Fibroblast of villous mesenchyme (primary cell): ENCODE data around the gene CTDSPL. TPM values are rescaled to one million over a fixed set of nuclear protein-coding genes. Genes with fewer than 3 reads are reported as not detected.
"Not testable (repeated sequence)": the region's sequence is repeated elsewhere in the genome, so short reads cannot be mapped to it uniquely, and the experiment has no call there.

Experiments used
- DNase-seq: peaks from one replicate; pipeline ENCODE4 v3.0.0-alpha.2; 2010; ENCODE audit warnings: low read depth
- H3K4me3 ChIP-seq: 2 replicates; pipeline ENCODE4 v1.5.1; 2011; ENCODE audit warnings: low read depth, mild to moderate bottlenecking, low read length
- CTCF ChIP-seq: IDR thresholded peaks from 2 replicates; pipeline ENCODE4 v1.5.1; 2012; ENCODE audit warnings: low read depth, mild to moderate bottlenecking, low read length; ENCODE audit not compliant: insufficient read depth
- total RNA-seq: library from RNA; depleted of rRNA; stranded (reverse); fragments of >200 nt; gene quantifications from 2 replicates; pipeline ENCODE4 v1.2.3, GENCODE V29; 2012

Gene CTDSPL
- total RNA-seq, 1 donor, result 61.7 TPM

- no peak overlapping the region for H3K4me3 ChIP-seq
- DNase-seq, result no peak
- TF ChIP-seq CTCF, result no peak
Measured at GRCh38 chr3:37971467-37971866, 109.8 kb downstream of the CTDSPL start.

- not testable (repeated sequence) for H3K4me3 ChIP-seq, DNase-seq
Measured at GRCh38 chr3:37972056-37972455, 110.4 kb downstream of the CTDSPL start.

GRCh38 chr3:37973246-37974054 lies 111.8 kb downstream of the CTDSPL start:
- H3K4me3 ChIP-seq, result no peak overlapping the region
- TF ChIP-seq CTCF, result no peak
- no peak for DNase-seq

GRCh38 chr3:37974121-37975083 lies 112.7 kb downstream of the CTDSPL start:
- DNase-seq, result peak; percentile 60
- peak; percentile 79 for TF ChIP-seq CTCF
- H3K4me3 ChIP-seq, result no peak overlapping the region

- DNase-seq, result no peak
- no peak for TF ChIP-seq CTCF
- H3K4me3 ChIP-seq, result no peak overlapping the region
Measured at GRCh38 chr3:37979541-37980461, 118.1 kb downstream of the CTDSPL start.

- no peak for TF ChIP-seq CTCF
- no peak overlapping the region for H3K4me3 ChIP-seq
- no peak for DNase-seq
Measured at GRCh38 chr3:37980462-37981347, 119.0 kb downstream of the CTDSPL start.
